GM23338 (cell line): ENCODE measurements around the gene SUGCT.

Experiments used
- CREB1 ChIP-seq: fragments of 250-450 bp; sonication (Bioruptor Pico); IDR thresholded peaks from 2 replicates; pipeline ENCODE4 v1.5.0; 2020; ENCODE audit warnings: low read depth, mild to moderate bottlenecking, moderate library complexity
- EZH2 ChIP-seq: fragments of 200-600 bp; sonication (generic); IDR thresholded peaks from one replicate; pipeline ENCODE4 v1.8.0; 2017; ENCODE audit warnings: antibody characterized with exemption, mild to moderate bottlenecking, low read depth; ENCODE audit not compliant: unreplicated experiment
- EZH2phosphoT487 ChIP-seq: fragments of 200-600 bp; sonication (generic); IDR thresholded peaks from one replicate; pipeline ENCODE4 v1.8.1; 2018; ENCODE audit warnings: antibody characterized with exemption; ENCODE audit not compliant: unreplicated experiment
- NANOG ChIP-seq: IDR thresholded peaks from 2 replicates; pipeline ENCODE4 v1.6.1; 2016; ENCODE audit warnings: antibody characterized with exemption, borderline replicate concordance
- POLR2AphosphoS5 ChIP-seq: IDR thresholded peaks from 2 replicates; pipeline ENCODE4 v1.6.1; 2016; ENCODE audit warnings: antibody characterized with exemption, low read depth
- ZNF331 ChIP-seq: fragments of 250-450 bp; sonication (Bioruptor Pico); IDR thresholded peaks from 2 replicates; pipeline ENCODE4 v1.5.0; 2020; ENCODE audit warnings: low read depth, mild to moderate bottlenecking, moderate library complexity
- TF ChIP-seq, protein P1 (sequence below), 2 experiments: fragments of 200-600 bp in 1 of 2; sonication (generic) in 1 of 2; conservative IDR thresholded peaks; 2 replicates each; pipeline versions ENCODE4 v1.5.1 to v1.6.1; 2016 to 2017; ENCODE audit warnings: antibody characterized with exemption in 2 of 2, low read depth in 2 of 2, mild to moderate bottlenecking in 2 of 2, moderate library complexity in 1 of 2
- TF ChIP-seq, protein P2 (sequence below): IDR thresholded peaks from one replicate; pipeline ENCODE4 v1.6.1; 2018; ENCODE audit warnings: antibody characterized with exemption; ENCODE audit not compliant: unreplicated experiment

GRCh38 chr7:40850017-40850416 is 715.2 kb downstream of the SUGCT start:
- TF ChIP-seq, protein P1, sequence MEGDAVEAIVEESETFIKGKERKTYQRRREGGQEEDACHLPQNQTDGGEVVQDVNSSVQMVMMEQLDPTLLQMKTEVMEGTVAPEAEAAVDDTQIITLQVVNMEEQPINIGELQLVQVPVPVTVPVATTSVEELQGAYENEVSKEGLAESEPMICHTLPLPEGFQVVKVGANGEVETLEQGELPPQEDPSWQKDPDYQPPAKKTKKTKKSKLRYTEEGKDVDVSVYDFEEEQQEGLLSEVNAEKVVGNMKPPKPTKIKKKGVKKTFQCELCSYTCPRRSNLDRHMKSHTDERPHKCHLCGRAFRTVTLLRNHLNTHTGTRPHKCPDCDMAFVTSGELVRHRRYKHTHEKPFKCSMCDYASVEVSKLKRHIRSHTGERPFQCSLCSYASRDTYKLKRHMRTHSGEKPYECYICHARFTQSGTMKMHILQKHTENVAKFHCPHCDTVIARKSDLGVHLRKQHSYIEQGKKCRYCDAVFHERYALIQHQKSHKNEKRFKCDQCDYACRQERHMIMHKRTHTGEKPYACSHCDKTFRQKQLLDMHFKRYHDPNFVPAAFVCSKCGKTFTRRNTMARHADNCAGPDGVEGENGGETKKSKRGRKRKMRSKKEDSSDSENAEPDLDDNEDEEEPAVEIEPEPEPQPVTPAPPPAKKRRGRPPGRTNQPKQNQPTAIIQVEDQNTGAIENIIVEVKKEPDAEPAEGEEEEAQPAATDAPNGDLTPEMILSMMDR (conservative IDR thresholded peaks at IDR 0.05; ENCODE audit: low read depth in 2 of 2), result no peak
- TF ChIP-seq POLR2AphosphoS5, result no peak
- TF ChIP-seq NANOG, result no peak
- TF ChIP-seq EZH2, result no peak
- TF ChIP-seq ZNF331 (CRISPR knock-in tag), result no peak
- TF ChIP-seq, protein P2, sequence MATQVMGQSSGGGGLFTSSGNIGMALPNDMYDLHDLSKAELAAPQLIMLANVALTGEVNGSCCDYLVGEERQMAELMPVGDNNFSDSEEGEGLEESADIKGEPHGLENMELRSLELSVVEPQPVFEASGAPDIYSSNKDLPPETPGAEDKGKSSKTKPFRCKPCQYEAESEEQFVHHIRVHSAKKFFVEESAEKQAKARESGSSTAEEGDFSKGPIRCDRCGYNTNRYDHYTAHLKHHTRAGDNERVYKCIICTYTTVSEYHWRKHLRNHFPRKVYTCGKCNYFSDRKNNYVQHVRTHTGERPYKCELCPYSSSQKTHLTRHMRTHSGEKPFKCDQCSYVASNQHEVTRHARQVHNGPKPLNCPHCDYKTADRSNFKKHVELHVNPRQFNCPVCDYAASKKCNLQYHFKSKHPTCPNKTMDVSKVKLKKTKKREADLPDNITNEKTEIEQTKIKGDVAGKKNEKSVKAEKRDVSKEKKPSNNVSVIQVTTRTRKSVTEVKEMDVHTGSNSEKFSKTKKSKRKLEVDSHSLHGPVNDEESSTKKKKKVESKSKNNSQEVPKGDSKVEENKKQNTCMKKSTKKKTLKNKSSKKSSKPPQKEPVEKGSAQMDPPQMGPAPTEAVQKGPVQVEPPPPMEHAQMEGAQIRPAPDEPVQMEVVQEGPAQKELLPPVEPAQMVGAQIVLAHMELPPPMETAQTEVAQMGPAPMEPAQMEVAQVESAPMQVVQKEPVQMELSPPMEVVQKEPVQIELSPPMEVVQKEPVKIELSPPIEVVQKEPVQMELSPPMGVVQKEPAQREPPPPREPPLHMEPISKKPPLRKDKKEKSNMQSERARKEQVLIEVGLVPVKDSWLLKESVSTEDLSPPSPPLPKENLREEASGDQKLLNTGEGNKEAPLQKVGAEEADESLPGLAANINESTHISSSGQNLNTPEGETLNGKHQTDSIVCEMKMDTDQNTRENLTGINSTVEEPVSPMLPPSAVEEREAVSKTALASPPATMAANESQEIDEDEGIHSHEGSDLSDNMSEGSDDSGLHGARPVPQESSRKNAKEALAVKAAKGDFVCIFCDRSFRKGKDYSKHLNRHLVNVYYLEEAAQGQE, result no peak
- no peak for TF ChIP-seq EZH2phosphoT487
- TF ChIP-seq CREB1 (CRISPR knock-in tag), result no peak
